GM19193 (cell line): ENCODE measurements around the gene VAV2.

Experiments
- POLR2A ChIP-seq: IDR thresholded peaks from 4 replicates; pipeline ENCODE4 v1.6.1; 2011; ENCODE audit not compliant: insufficient read depth, insufficient read length; ENCODE audit errors: extremely low read depth

VAV2 gene

GRCh38 chr9:133727277-133727875 lies 264.7 kb downstream of the VAV2 start:
- no peak for TF ChIP-seq POLR2A

- no peak for TF ChIP-seq POLR2A
Observed at GRCh38 chr9:133726401-133727276, 265.5 kb downstream of the VAV2 start.

- TF ChIP-seq POLR2A: no peak
Observed at GRCh38 chr9:133725886-133726285, 266.2 kb downstream of the VAV2 start.

- TF ChIP-seq POLR2A: no peak
Observed at GRCh38 chr9:133718563-133719315, 273.4 kb downstream of the VAV2 start.

GRCh38 chr9:133717113-133718031 lies 274.8 kb downstream of the VAV2 start:
- no peak for TF ChIP-seq POLR2A

- no peak for TF ChIP-seq POLR2A
Observed at GRCh38 chr9:133716564-133717112, 275.5 kb downstream of the VAV2 start.

- no peak for TF ChIP-seq POLR2A
Observed at GRCh38 chr9:133715866-133716563, 276.1 kb downstream of the VAV2 start.

GRCh38 chr9:133715295-133715865 lies 276.7 kb downstream of the VAV2 start:
- TF ChIP-seq POLR2A: no peak

GRCh38 chr9:133714606-133715294 lies 277.4 kb downstream of the VAV2 start:
- no peak for TF ChIP-seq POLR2A

- TF ChIP-seq POLR2A: no peak
Observed at GRCh38 chr9:133713960-133714495, 278.1 kb downstream of the VAV2 start.

- TF ChIP-seq POLR2A: no peak
Observed at GRCh38 chr9:133713150-133713959, 278.8 kb downstream of the VAV2 start.
